ENCODE data around the gene COL4A1.

DNA sequence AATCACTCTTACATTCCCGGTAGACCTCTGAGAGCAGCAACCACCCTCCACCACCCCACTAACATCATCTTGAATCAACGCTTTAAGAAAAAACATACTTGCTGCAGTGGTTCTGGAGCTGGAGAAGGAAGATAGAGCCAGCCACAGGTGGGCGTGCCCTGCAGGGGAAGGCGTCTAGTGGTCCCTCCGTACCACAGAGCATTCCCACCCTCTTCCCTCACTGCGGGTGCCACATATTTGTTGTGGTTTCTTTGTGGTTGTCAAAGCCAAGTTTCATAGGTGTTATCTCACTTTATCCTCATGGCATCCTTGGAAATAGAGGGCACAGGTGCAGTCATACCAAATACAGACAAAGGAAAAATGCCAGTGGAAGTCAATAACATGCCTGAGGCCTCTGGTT lies 22.3 kb upstream of the COL4A1 start:
- TF ChIP-seq TARDBP (IDR thresholded peaks at IDR 0.05) (no peak), SP1 (IDR thresholded peaks at IDR 0.05) (no peak), FOXK2 (IDR thresholded peaks at IDR 0.05) (no peak), BHLHE40 (IDR thresholded peaks at IDR 0.05; ENCODE audit: borderline replicate concordance) (no peak), FOXA1 (IDR thresholded peaks at IDR 0.05) (no peak), FOXM1 (IDR thresholded peaks at IDR 0.05; ENCODE audit: borderline replicate concordance) (no peak), LEF1 (IDR thresholded peaks at IDR 0.05; ENCODE audit: borderline replicate concordance) (no peak), ARNT (IDR thresholded peaks at IDR 0.05) (no peak)

Data from HEK293T (cell line).